GM19023 (cell line): ENCODE results near the gene SULT1A2.
"Not testable (repeated sequence)": the region's sequence is repeated elsewhere in the genome, so short reads cannot be mapped to it uniquely, and the experiment has no call there.

ENCODE experiments used
- ATAC-seq: cut with Tn5 transposase; IDR thresholded peaks from one replicate; pipeline ENCODE4 v1.9.1; 2021; ENCODE audit warnings: mild to moderate bottlenecking, moderate library complexity; ENCODE audit not compliant: unreplicated experiment

The SULT1A2 gene

GRCh38 chr16:28596840-28597691 lies at the start of gene SULT1A2:
Gene SULT1A2, minus strand, starts transcription at chr16:28597050. Its CDS starts 1,120 bp downstream, at chr16:28595930.
- no peak for ATAC-seq

GRCh38 chr16:28639959-28640358 lies 43.1 kb upstream of the SULT1A2 start:
- not testable (repeated sequence) for ATAC-seq

GRCh38 chr16:28638359-28638758 lies 41.5 kb upstream of the SULT1A2 start:
- ATAC-seq = not testable (repeated sequence)

GRCh38 chr16:28637765-28638164 lies 40.9 kb upstream of the SULT1A2 start, which contains the start of gene NPIPB8:
Gene NPIPB8, plus strand, starts transcription at chr16:28638065. Its CDS starts 296 bp downstream, at chr16:28638361.
- not testable (repeated sequence) for ATAC-seq

- not testable (repeated sequence) for ATAC-seq
These were observed 39.4 kb upstream of the SULT1A2 start for GRCh38 chr16:28636093-28636823.

GRCh38 chr16:28630905-28631304 lies 34.1 kb upstream of the SULT1A2 start:
- ATAC-seq = not testable (repeated sequence)

- ATAC-seq = no peak
These were observed 26.4 kb upstream of the SULT1A2 start for GRCh38 chr16:28623172-28623711.

GRCh38 chr16:28622532-28623171 lies 25.8 kb upstream of the SULT1A2 start:
- not testable (repeated sequence) for ATAC-seq

- ATAC-seq = no peak
These were observed 24.8 kb upstream of the SULT1A2 start for GRCh38 chr16:28621481-28622155.

- ATAC-seq = not testable (repeated sequence)
These were observed 23.5 kb upstream of the SULT1A2 start for GRCh38 chr16:28620316-28620715.

GRCh38 chr16:28617874-28618273 lies 21.0 kb upstream of the SULT1A2 start:
- ATAC-seq = no peak

- ATAC-seq = no peak
These were observed 19.8 kb upstream of the SULT1A2 start for GRCh38 chr16:28616636-28617035.

- ATAC-seq = not testable (repeated sequence)
These were observed 19.4 kb upstream of the SULT1A2 start for GRCh38 chr16:28616224-28616577.

- ATAC-seq = not testable (repeated sequence)
These were observed 18.8 kb upstream of the SULT1A2 start for GRCh38 chr16:28615486-28616223.

GRCh38 chr16:28614561-28614960 lies 17.7 kb upstream of the SULT1A2 start:
- ATAC-seq = not testable (repeated sequence)

- ATAC-seq = not testable (repeated sequence)
These were observed 17.1 kb upstream of the SULT1A2 start for GRCh38 chr16:28613912-28614311.

- not testable (repeated sequence) for ATAC-seq
These were observed 15.8 kb upstream of the SULT1A2 start for GRCh38 chr16:28612359-28613280.

- ATAC-seq = no peak
These were observed 13.8 kb upstream of the SULT1A2 start for GRCh38 chr16:28610595-28611191.
